ENCODE data around the gene SLK.

DNA sequence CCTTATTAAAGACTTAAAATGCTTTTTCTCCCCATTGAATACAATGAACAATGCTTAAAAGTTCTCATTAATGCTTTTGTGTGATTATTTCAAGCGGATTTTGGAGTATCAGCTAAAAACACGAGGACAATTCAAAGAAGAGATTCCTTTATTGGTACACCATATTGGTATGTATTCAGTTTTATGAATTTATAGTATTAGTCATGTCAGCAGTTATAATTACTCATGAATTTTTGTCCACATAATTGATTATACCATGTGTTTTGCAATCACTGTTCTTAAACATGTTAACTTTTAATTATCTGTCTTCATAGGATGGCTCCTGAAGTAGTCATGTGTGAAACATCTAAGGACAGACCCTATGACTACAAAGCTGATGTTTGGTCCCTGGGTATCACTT, 31.9 kb downstream of the SLK start:
- TF ChIP-seq, protein P1, sequence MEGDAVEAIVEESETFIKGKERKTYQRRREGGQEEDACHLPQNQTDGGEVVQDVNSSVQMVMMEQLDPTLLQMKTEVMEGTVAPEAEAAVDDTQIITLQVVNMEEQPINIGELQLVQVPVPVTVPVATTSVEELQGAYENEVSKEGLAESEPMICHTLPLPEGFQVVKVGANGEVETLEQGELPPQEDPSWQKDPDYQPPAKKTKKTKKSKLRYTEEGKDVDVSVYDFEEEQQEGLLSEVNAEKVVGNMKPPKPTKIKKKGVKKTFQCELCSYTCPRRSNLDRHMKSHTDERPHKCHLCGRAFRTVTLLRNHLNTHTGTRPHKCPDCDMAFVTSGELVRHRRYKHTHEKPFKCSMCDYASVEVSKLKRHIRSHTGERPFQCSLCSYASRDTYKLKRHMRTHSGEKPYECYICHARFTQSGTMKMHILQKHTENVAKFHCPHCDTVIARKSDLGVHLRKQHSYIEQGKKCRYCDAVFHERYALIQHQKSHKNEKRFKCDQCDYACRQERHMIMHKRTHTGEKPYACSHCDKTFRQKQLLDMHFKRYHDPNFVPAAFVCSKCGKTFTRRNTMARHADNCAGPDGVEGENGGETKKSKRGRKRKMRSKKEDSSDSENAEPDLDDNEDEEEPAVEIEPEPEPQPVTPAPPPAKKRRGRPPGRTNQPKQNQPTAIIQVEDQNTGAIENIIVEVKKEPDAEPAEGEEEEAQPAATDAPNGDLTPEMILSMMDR (IDR thresholded peaks at IDR 0.05): no peak
- TF ChIP-seq TCF7L2 (IDR thresholded peaks at IDR 0.05; ENCODE audit: low read depth, low read length): no peak

All from Panc1 (cell line).